ENCODE data around the gene PPP1R13B.
"Not testable (repeated sequence)": the region's sequence is repeated elsewhere in the genome, so short reads cannot be mapped to it uniquely, and the experiment has no call there.

Gene PPP1R13B

DNA sequence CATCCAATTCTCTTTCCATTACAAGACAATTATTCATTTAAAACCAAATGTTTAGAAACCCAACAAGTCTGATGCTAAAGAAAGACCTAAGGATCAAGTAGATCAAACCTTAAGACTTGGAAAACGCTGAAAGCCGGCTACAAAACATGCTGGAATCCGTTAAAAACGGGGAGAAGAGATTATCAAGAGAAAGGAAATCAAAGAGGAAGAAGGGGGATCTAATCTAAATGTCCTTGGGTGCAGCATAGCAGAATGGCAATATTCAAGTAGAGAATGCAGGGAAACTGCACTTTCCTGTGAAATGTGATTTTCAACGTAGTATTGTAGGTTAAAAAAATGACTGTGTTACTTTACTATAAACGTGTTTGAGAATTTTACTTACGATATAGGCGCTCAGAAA lies 1.3 kb downstream of the PPP1R13B start:
- CTCF ChIA-PET: no interaction called here

DNA sequence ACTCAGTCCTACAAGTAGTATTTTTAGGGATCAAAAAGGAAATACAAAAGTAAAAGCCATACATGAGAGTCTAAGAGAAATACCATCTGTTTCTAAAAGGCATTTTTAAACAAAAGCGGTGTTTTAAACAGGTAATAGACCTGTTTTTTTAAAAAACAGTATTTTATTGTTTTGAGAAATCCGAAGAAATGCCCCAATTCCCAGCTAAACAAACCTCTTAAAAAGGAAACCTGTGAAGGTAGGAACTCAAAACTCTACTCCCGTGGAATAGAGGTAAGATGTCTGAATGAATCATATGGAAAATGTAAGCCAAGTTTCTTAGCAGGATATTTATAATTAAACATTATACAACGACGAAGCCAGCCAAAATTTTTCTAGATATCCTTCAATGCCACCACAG lies 2.0 kb downstream of the PPP1R13B start:
- TF ChIP-seq CTCF (conservative IDR thresholded peaks at IDR 0.05; ENCODE audit: low read depth): no peak
- no peak for DNase-seq (ENCODE audit: low spot score)
- ChIA-PET POLR2A (ENCODE audit: low non-redundant PET) (no interaction called here), CTCF (interaction anchor here (0.6 to 1.0 kb wide), 3 partner anchors 10 to 141 kb away, joined by 3 to 5 read pairs (median 5); no protein-coding TSS in a partner anchor)
- no peak overlapping the region for H3K27ac ChIP-seq

More for the DNA sequence above, 1.3 kb downstream of the PPP1R13B start:
- no peak for TF ChIP-seq CTCF (conservative IDR thresholded peaks at IDR 0.05; ENCODE audit: low read depth)
- no peak overlapping the region for H3K27ac ChIP-seq
- POLR2A ChIA-PET (ENCODE audit: low non-redundant PET): no interaction called here
- no peak for DNase-seq (ENCODE audit: low spot score)

GRCh38 chr14:103841265-103841664 lies 6.1 kb downstream of the PPP1R13B start:
- POLR2A ChIA-PET (ENCODE audit: low non-redundant PET); H3K27ac ChIP-seq; DNase-seq (ENCODE audit: low spot score): not testable (repeated sequence)
- CTCF ChIA-PET: interaction anchor here (0.6 kb wide), 1 partner anchor 150 kb away, joined by 4 read pairs; no protein-coding TSS in a partner anchor

- ChIA-PET CTCF (no interaction called here), POLR2A (ENCODE audit: low non-redundant PET) (no interaction called here)
Observed at GRCh38 chr14:103840014-103840413, 7.4 kb downstream of the PPP1R13B start.

GRCh38 chr14:103839579-103839978 lies 7.8 kb downstream of the PPP1R13B start:
- ChIA-PET POLR2A (ENCODE audit: low non-redundant PET) (no interaction called here), CTCF (no interaction called here)
- TF ChIP-seq CTCF (conservative IDR thresholded peaks at IDR 0.05; ENCODE audit: low read depth): no peak
- no peak for DNase-seq (ENCODE audit: low spot score)
- H3K27ac ChIP-seq: no peak overlapping the region

More at GRCh38 chr14:103840014-103840413, 7.4 kb downstream of the PPP1R13B start:
- DNase-seq (ENCODE audit: low spot score): no peak
- no peak for TF ChIP-seq CTCF (conservative IDR thresholded peaks at IDR 0.05; ENCODE audit: low read depth)
- no peak overlapping the region for H3K27ac ChIP-seq

- no peak for DNase-seq (ENCODE audit: low spot score)
- H3K27ac ChIP-seq: no peak overlapping the region
- TF ChIP-seq CTCF (conservative IDR thresholded peaks at IDR 0.05; ENCODE audit: low read depth): no peak
- POLR2A ChIA-PET (ENCODE audit: low non-redundant PET): no interaction called here
- CTCF ChIA-PET: interaction anchor here (0.7 to 1.7 kb wide), 2 partner anchors 12 to 63 kb away, joined by 4 to 5 read pairs; no protein-coding TSS in a partner anchor
Observed at GRCh38 chr14:103838117-103838516, 9.3 kb downstream of the PPP1R13B start.

DNA sequence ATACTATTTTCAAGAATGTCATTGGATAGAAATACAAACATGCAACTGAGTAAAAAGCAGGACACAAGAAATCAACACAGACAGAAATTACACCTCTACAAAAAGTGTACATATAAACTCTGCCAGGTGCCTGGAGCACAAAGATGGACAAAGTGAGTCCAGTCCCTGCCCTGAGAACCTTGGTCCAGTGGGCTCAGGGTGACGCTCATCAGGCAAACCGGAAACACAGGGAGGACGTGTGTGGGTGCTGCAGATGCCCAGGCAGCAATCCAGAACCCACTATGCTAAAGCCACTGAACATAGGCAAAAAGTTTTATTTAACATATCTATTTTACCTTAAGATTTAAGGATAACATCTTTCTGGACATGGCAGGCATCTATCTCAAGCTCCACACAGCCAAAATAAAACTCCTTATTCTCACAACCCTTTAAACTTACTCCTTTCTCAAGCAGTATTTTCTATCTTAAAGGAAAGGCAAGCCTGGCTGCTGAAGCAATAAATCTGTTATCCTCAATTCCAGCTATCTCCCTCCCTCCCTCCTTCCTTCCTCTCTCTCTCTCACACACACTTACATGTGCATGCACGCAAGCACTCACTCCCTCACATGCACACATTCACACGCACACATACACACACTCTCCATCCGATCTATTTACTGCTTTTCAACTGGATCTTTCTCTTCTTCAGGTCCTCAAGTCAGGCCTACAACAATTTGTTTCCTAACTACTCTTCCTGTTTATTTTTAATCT lies 10.2 kb downstream of the PPP1R13B start:
- DNase-seq (ENCODE audit: low spot score): no peak
- POLR2A ChIA-PET (ENCODE audit: low non-redundant PET): no interaction called here
- H3K27ac ChIP-seq: no peak overlapping the region
- CTCF ChIA-PET: interaction anchor here (0.7 to 1.7 kb wide), 2 partner anchors 11 to 64 kb away, joined by 4 to 5 read pairs; no protein-coding TSS in a partner anchor
- no peak for TF ChIP-seq CTCF (conservative IDR thresholded peaks at IDR 0.05; ENCODE audit: low read depth)
